AG09309 (cell line): ENCODE data around the gene CDHR2.

Experiments used
- DNase-seq: peaks from one replicate; pipeline ENCODE4 v3.0.0-alpha.2; 2010; ENCODE audit warnings: low read depth
- H3K4me3 ChIP-seq: 2 replicates; pipeline ENCODE4 v1.5.1; 2011; ENCODE audit warnings: mild to moderate bottlenecking, low read depth, low read length, moderate library complexity; ENCODE audit not compliant: control insufficient read depth
- CTCF ChIP-seq: IDR thresholded peaks from 2 replicates; pipeline ENCODE4 v1.5.1; 2011; ENCODE audit warnings: mild to moderate bottlenecking, low read depth, low read length, inconsistent platforms; ENCODE audit not compliant: insufficient read depth, control insufficient read depth; ENCODE audit errors: missing control alignments

The CDHR2 gene

GRCh38 chr5:176577312-176578176 lies 28.4 kb downstream of the CDHR2 start:
- no peak overlapping the region for H3K4me3 ChIP-seq
- TF ChIP-seq CTCF, result no peak
- no peak for DNase-seq

- no peak overlapping the region for H3K4me3 ChIP-seq
- TF ChIP-seq CTCF, result peak; percentile 60
- no peak for DNase-seq
Measured at GRCh38 chr5:176578391-176578808, 29.3 kb downstream of the CDHR2 start.

GRCh38 chr5:176579323-176579722 lies 30.2 kb downstream of the CDHR2 start:
- no peak overlapping the region for H3K4me3 ChIP-seq
- DNase-seq, result no peak
- TF ChIP-seq CTCF, result no peak

- TF ChIP-seq CTCF, result no peak
- no peak overlapping the region for H3K4me3 ChIP-seq
- no peak for DNase-seq
Measured at GRCh38 chr5:176581361-176581760, 32.2 kb downstream of the CDHR2 start.

GRCh38 chr5:176583076-176583475 lies 33.9 kb downstream of the CDHR2 start:
- H3K4me3 ChIP-seq, result no peak overlapping the region
- no peak for TF ChIP-seq CTCF
- no peak for DNase-seq

GRCh38 chr5:176587398-176587797 lies 38.3 kb downstream of the CDHR2 start:
- no peak overlapping the region for H3K4me3 ChIP-seq
- DNase-seq, result no peak
- TF ChIP-seq CTCF, result no peak
